Measurements from ENCODE around the gene FAM227A.

GRCh38 chr22:38684895-38685294 is 28.7 kb upstream of the FAM227A start:
- TF ChIP-seq POLR2A (IDR thresholded peaks at IDR 0.05; ENCODE audit: low read length) (no peak), GATA1 (IDR thresholded peaks at IDR 0.05; ENCODE audit: low read depth, low read length) (no peak)

Measured in erythroblast (primary cell).